HCT116 (cell line): ENCODE results near the gene CYSRT1.

Experiments used
- CTCF ChIP-seq, 3 experiments: fragments of 200-600 bp in 1 of 3; sonication (generic) in 1 of 3; IDR thresholded peaks in 2 of 3; conservative IDR thresholded peaks in 1 of 3; 2 replicates each; pipeline ENCODE4 v1.5.1; 2012 to 2017; ENCODE audit warnings: low read depth in 2 of 3, low read length in 2 of 3, antibody characterized with exemption in 1 of 3, borderline replicate concordance in 1 of 3, control low read depth in 1 of 3, mild to moderate bottlenecking in 1 of 3, mixed read lengths in 1 of 3, mixed run types in 1 of 3, moderate library complexity in 1 of 3; ENCODE audit not compliant: insufficient read depth in 1 of 3
- MAX ChIP-seq: IDR thresholded peaks from 2 replicates; pipeline ENCODE4 v1.6.1; 2012
- POLR2A ChIP-seq: IDR thresholded peaks from 2 replicates; pipeline ENCODE4 v1.7.0; 2011; ENCODE audit warnings: borderline replicate concordance; ENCODE audit not compliant: insufficient read depth, insufficient read length; ENCODE audit errors: extremely low read depth
- POLR2AphosphoS5 ChIP-seq: IDR thresholded peaks from 2 replicates; pipeline ENCODE4 v1.6.1; 2011; ENCODE audit warnings: mild to moderate bottlenecking, low read depth, low read length, moderate library complexity
- REST ChIP-seq: IDR thresholded peaks from 2 replicates; pipeline ENCODE4 v1.6.1; 2012; ENCODE audit warnings: low read depth
- ZFX ChIP-seq: fragments of 450-650 bp; IDR thresholded peaks from 2 replicates; pipeline ENCODE4 v1.6.1; 2017

- TF ChIP-seq POLR2AphosphoS5 (no peak), CTCF (IDR thresholded peaks at IDR 0.05 in 2 of 3, conservative IDR thresholded peaks at IDR 0.05 in 1 of 3; ENCODE audit: borderline replicate concordance in 1 of 3, insufficient read depth in 1 of 3, low read depth in 2 of 3, low read length in 2 of 3) (no peak), POLR2A (no peak), REST (no peak), ZFX (no peak), MAX (no peak)
These were observed 37.6 kb upstream of the CYSRT1 start for GRCh38 chr9:137187386-137187785.
